PC-3 (cell line): ENCODE measurements around the gene BRK1. TPM values are rescaled to one million over a fixed set of nuclear protein-coding genes. Genes with fewer than 3 reads are reported as not detected.

Experiments
- total RNA-seq: library from RNA; depleted of rRNA; stranded (reverse); fragments of >200 nt; gene quantifications from 2 replicates; pipeline ENCODE4 v1.2.3, GENCODE V29; 2014; rRNA removed

BRK1 gene
- total RNA-seq, 1 experiment from 2014 or later, result 140 TPM

Other genes starting within 250 kb of the BRK1 start
- gene CIDEC, start 235.4 kb upstream of the BRK1 start, total RNA-seq, result not detected in 2 replicates
- gene JAGN1, start 225.1 kb upstream of the BRK1 start, total RNA-seq, result 32.5 and 34.1 TPM in 2 replicates
- 4.0 and 4.7 TPM in 2 replicates for gene IL17RE, start 212.8 kb upstream of the BRK1 start, total RNA-seq
- gene IL17RC, start 198.6 kb upstream of the BRK1 start, total RNA-seq, result 116 and 138 TPM in 2 replicates
- 22.0 and 28.3 TPM in 2 replicates for gene CRELD1, start 181.8 kb upstream of the BRK1 start, total RNA-seq
- 4.4 and 5.0 TPM in 2 replicates for gene PRRT3, start 163.3 kb upstream of the BRK1 start, total RNA-seq
- 55.8 and 77.1 TPM in 2 replicates for gene EMC3, start 128.8 kb upstream of the BRK1 start, total RNA-seq
- gene FANCD2, start 89.2 kb upstream of the BRK1 start, total RNA-seq, result 58.7 and 67.9 TPM in 2 replicates
- gene FANCD2OS, start 7.4 kb upstream of the BRK1 start, total RNA-seq, result not detected in 2 replicates
- 45.0 and 51.5 TPM in 2 replicates for gene VHL, start 26.1 kb downstream of the BRK1 start, total RNA-seq
- 4.7 and 5.5 TPM in 2 replicates for gene IRAK2, start 49.2 kb downstream of the BRK1 start, total RNA-seq
- 14.1 and 25.6 TPM in 2 replicates for gene TATDN2, start 132.8 kb downstream of the BRK1 start, total RNA-seq
- gene GHRL, start 177.3 kb downstream of the BRK1 start, total RNA-seq, result not detected in 2 replicates
- 265 and 289 TPM in 2 replicates for gene SEC13, start 205.4 kb downstream of the BRK1 start, total RNA-seq